ENCODE measurements around the gene ANKHD1.

DNA sequence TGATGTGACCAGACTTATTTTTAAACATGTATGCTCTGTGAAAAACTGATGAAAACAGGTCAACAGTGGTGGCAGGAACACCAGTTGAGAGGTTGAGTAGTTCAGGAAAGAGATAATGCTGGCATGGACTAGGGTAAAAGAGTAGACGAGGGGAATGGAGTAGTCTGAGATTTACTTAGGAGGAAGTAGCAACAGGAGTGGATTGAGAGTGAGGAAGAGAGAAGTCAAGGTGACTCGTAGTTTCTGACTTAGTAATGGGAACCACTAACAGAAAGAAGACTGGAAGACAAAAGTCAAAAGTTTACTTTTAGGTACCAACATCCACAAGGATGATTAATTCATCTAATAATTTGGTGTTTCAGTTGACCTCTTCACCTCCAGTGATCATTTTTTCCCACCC, 152.0 kb downstream of the ANKHD1 start:
- TF ChIP-seq CHD2 (IDR thresholded peaks at IDR 0.05; ENCODE audit: low read depth, low read length) = no peak
- no peak for TF ChIP-seq POLR2A (conservative IDR thresholded peaks at IDR 0.05)
- TF ChIP-seq MTA1 (IDR thresholded peaks at IDR 0.05; ENCODE audit: borderline replicate concordance) = no peak
- TF ChIP-seq FOXA1 (IDR thresholded peaks at IDR 0.05; ENCODE audit: borderline replicate concordance) = no peak
- TF ChIP-seq, protein P1, sequence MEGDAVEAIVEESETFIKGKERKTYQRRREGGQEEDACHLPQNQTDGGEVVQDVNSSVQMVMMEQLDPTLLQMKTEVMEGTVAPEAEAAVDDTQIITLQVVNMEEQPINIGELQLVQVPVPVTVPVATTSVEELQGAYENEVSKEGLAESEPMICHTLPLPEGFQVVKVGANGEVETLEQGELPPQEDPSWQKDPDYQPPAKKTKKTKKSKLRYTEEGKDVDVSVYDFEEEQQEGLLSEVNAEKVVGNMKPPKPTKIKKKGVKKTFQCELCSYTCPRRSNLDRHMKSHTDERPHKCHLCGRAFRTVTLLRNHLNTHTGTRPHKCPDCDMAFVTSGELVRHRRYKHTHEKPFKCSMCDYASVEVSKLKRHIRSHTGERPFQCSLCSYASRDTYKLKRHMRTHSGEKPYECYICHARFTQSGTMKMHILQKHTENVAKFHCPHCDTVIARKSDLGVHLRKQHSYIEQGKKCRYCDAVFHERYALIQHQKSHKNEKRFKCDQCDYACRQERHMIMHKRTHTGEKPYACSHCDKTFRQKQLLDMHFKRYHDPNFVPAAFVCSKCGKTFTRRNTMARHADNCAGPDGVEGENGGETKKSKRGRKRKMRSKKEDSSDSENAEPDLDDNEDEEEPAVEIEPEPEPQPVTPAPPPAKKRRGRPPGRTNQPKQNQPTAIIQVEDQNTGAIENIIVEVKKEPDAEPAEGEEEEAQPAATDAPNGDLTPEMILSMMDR (IDR thresholded peaks at IDR 0.05 in 2 of 3, conservative IDR thresholded peaks at IDR 0.05 in 1 of 3; ENCODE audit: insufficient read depth in 2 of 3, low read depth in 1 of 3, low read length in 3 of 3) = no peak
- no peak for TF ChIP-seq FOXM1 (IDR thresholded peaks at IDR 0.05; ENCODE audit: low read depth)
- TF ChIP-seq FOXM1 (CRISPR knock-in tag; IDR thresholded peaks at IDR 0.05; ENCODE audit: low read depth) = no peak
- TF ChIP-seq, protein P2, sequence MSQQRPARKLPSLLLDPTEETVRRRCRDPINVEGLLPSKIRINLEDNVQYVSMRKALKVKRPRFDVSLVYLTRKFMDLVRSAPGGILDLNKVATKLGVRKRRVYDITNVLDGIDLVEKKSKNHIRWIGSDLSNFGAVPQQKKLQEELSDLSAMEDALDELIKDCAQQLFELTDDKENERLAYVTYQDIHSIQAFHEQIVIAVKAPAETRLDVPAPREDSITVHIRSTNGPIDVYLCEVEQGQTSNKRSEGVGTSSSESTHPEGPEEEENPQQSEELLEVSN (IDR thresholded peaks at IDR 0.05; ENCODE audit: borderline replicate concordance in 1 of 2, extremely low read depth in 1 of 2, insufficient read depth in 1 of 2, insufficient read length in 1 of 2, low read depth in 1 of 2, low read length in 1 of 2, poor library complexity in 1 of 2, severe bottlenecking in 1 of 2) = no peak
- TF ChIP-seq NR0B1 (IDR thresholded peaks at IDR 0.05; ENCODE audit: partially characterized antibody) = no peak
- no peak for TF ChIP-seq ZC3H11A (IDR thresholded peaks at IDR 0.05; ENCODE audit: low read depth, low read length)
- TF ChIP-seq TAF1 (IDR thresholded peaks at IDR 0.05; ENCODE audit: control insufficient read depth, extremely low read depth, insufficient read depth, low read length, severe bottlenecking) = no peak
